Transverse colon (tissue), 4 donors: ENCODE data around the gene RGS9BP. TPM values are rescaled to one million over a fixed set of nuclear protein-coding genes. Genes with fewer than 3 reads are reported as not detected.

Experiments
- DNase-seq: peaks from one replicate; pipeline ENCODE4 v3.0.0-alpha.2; 2019
- H3K27ac ChIP-seq, 4 donors: fragments of 200-600 bp; sonication (generic); 2 replicates each; pipeline ENCODE4 v1.5.1; 2016 to 2018; ENCODE audit warnings: inconsistent platforms in 4 of 4
- H3K27me3 ChIP-seq: fragments of 200-600 bp; sonication (generic); 2 replicates; pipeline ENCODE4 v1.5.1; 2017; ENCODE audit warnings: inconsistent platforms
- H3K36me3 ChIP-seq, 4 donors: fragments of 200-600 bp; sonication (generic); 2 replicates each; pipeline ENCODE4 v1.5.1; 2017 to 2019; ENCODE audit warnings: inconsistent platforms in 4 of 4
- H3K4me1 ChIP-seq, 4 donors: fragments of 200-600 bp; sonication (generic); 2 replicates each; pipeline ENCODE4 v1.5.1; 2017 to 2020; ENCODE audit warnings: inconsistent platforms in 4 of 4
- H3K4me3 ChIP-seq, 4 donors: fragments of 200-600 bp; sonication (generic); 1 replicate in 1 of 4; 2 replicates in 3 of 4; pipeline versions ENCODE4 v1.5.1 to v1.6.1; 2017 to 2019; ENCODE audit warnings: inconsistent platforms in 4 of 4
- H3K9me3 ChIP-seq, 2 donors: fragments of 200-600 bp; sonication (generic); 2 replicates each; pipeline ENCODE4 v1.5.1; 2017 to 2019; ENCODE audit warnings: inconsistent platforms in 2 of 2
- EP300 ChIP-seq: sonication (generic); formaldehyde crosslinking; IDR thresholded peaks from one replicate; pipeline ENCODE4 v1.6.1; 2017; ENCODE audit warnings: antibody characterized with exemption, low read depth
- POLR2A ChIP-seq: fragments of 450-650 bp; IDR thresholded peaks from one replicate; pipeline ENCODE4 v1.6.1; 2016; ENCODE audit warnings: antibody characterized with exemption, mild to moderate bottlenecking, moderate library complexity
- POLR2AphosphoS5 ChIP-seq, 3 donors: sonication (generic); formaldehyde crosslinking; IDR thresholded peaks; one replicate each; pipeline ENCODE4 v1.6.1; 2016; ENCODE audit warnings: antibody characterized with exemption in 3 of 3
- WGBS, 2 donors: methylation state at CpG; one replicate each; pipeline ENCODE4 v1.1.5; 2018; ENCODE audit warnings: low coverage in 1 of 2; 5-methylcytosine and 5-hydroxymethylcytosine counted together
- in situ Hi-C, 4 donors: fragments of 200-750 bp; cut with MboI; loops; one replicate each; pipeline versions ENCODE4 v1.15.0 to v1.15.1; 2017; ENCODE audit warnings: low sequenced_read_pairs in 3 of 4, low pct_ligation_motif_present in 1 of 4, low pct_unique_long_range_greater_than_20kb in 1 of 4
- intact Hi-C: fragments of 100-400 bp; cut with DNase I; formaldehyde crosslinking; loops from one replicate; pipeline ENCODE4 v1.15.1; 2023; ENCODE audit warnings: low total_unique reads
- small RNA-seq, 4 donors: library from RNA; depleted of rRNA; stranded (forward); fragments of <200 nt; gene quantifications; one replicate each; pipeline ENCODE3, GENCODE V24; 2016
- total RNA-seq, 4 donors: library from RNA; depleted of rRNA; stranded (reverse); fragments of >200 nt; gene quantifications; one replicate each; pipeline ENCODE4 v1.1.0, GENCODE V29; 2016
- TF ChIP-seq, protein P1 (sequence below), 5 experiments: fragments of 200-600 bp in 3 of 5; fragments of 450-650 bp in 2 of 5; sonication (generic) in 3 of 5; IDR thresholded peaks; 1 replicate in 2 of 5; 2 replicates in 3 of 5; pipeline ENCODE4 v1.5.1; 2016 to 2017; ENCODE audit warnings: antibody characterized with exemption in 5 of 5, inconsistent platforms in 3 of 5, mild to moderate bottlenecking in 2 of 5, moderate library complexity in 1 of 5

The RGS9BP gene
- total RNA-seq, 4 donors from 2014 or later, result 0.14 to 0.60 (median 0.16) TPM; not detected in 1

DNA sequence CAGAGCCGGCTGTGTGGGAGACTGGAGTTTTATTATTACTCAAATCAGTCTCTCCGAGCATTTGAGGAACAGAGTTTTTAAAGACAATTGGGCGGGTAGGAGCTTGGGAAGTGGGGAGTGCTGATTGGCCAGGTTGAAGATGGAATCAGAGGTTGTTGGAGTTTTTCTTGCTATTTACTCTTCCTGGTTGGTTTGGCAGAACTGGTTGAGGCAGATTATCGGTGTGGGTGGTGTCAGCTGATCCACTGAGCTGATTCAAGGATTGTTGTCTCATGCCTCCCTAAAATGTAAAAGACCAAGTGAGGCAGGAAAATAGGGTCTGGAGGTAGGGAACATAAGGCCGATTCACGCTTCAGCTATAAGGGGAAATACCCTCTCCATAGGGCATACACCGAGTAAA is 42.6 kb downstream of the RGS9BP start:
- H3K27me3 ChIP-seq, result no peaks in the 10 kb centered on the region
- intact Hi-C loops, result no loop called here
- 88 to 92% methylated on average over 3 to 7 of the region's 7 CpGs for WGBS, 2 donors
- H3K4me1 ChIP-seq, result no peaks in the 10 kb centered on the region
- TF ChIP-seq, protein P1, sequence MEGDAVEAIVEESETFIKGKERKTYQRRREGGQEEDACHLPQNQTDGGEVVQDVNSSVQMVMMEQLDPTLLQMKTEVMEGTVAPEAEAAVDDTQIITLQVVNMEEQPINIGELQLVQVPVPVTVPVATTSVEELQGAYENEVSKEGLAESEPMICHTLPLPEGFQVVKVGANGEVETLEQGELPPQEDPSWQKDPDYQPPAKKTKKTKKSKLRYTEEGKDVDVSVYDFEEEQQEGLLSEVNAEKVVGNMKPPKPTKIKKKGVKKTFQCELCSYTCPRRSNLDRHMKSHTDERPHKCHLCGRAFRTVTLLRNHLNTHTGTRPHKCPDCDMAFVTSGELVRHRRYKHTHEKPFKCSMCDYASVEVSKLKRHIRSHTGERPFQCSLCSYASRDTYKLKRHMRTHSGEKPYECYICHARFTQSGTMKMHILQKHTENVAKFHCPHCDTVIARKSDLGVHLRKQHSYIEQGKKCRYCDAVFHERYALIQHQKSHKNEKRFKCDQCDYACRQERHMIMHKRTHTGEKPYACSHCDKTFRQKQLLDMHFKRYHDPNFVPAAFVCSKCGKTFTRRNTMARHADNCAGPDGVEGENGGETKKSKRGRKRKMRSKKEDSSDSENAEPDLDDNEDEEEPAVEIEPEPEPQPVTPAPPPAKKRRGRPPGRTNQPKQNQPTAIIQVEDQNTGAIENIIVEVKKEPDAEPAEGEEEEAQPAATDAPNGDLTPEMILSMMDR (IDR thresholded peaks at IDR 0.05), result no peak
- TF ChIP-seq POLR2AphosphoS5 (IDR thresholded peaks at IDR 0.05) (no peak), POLR2A (no peak)
- peaks cover 0 to 4% (median 0%) of the 10 kb centered on the region in 4 donors for H3K36me3 ChIP-seq
- H3K4me3 ChIP-seq, result no peak overlapping the region
- no peak overlapping the region for H3K27ac ChIP-seq
- in situ Hi-C loops, result no loop called here
- no peaks in the 10 kb centered on the region for H3K9me3 ChIP-seq
- DNase-seq, result no peak

DNA sequence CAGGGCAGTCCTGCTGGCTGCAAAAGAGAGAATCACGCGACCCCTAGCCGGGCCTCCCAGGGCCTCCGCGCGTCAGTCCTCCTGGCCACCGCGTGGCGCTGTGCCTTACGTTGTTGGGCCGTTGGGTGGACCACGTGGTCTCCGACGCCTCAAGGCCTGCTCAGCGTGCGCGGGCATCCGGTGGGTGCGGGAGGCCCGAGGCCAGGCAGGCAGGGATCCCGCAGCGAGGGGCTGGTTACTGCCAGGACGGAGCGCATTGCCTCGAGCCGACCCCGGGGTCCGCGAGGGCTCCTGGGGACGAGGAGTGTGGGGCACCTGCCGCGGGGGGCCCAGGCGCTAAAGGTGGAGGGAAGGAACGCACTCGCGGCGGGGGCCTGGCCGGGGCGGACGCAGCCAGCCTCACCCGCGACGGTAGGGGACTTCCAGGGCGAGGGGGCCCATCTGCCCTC is 44.0 kb downstream of the RGS9BP start, which contains the start of gene TDRD12:
Gene TDRD12 (plus strand): TSS at position 157 of the 449 bp plus-strand sequence. CDS start 306 bp downstream, outside the sequence.
- H3K27me3 ChIP-seq, result no peaks in the 10 kb centered on the region
- WGBS, 2 donors, result 95% methylated on average over 42 of the region's 44 CpGs; no CpG with 5 or more reads in 1 of the 2 donors
- H3K4me3 ChIP-seq, result no peak within 1 kb of the TSS
- TF ChIP-seq, protein P1 (IDR thresholded peaks at IDR 0.05), result no peak
- no peak for DNase-seq
- intact Hi-C loops (no loop called here), in situ Hi-C loops (no loop called here)
- no peaks in the 10 kb centered on the region for H3K9me3 ChIP-seq
- no peak within 1 kb of the TSS for H3K27ac ChIP-seq
- no peaks in the 10 kb centered on the region for H3K36me3 ChIP-seq
- H3K4me1 ChIP-seq, result no peaks in the 10 kb centered on the region

GRCh38 chr19:32720216-32720935 is 44.7 kb downstream of the RGS9BP start:
- H3K4me3 ChIP-seq, result no peak overlapping the region
- 96% methylated on average over 9 of the region's 22 CpGs; no CpG with 5 or more reads in 1 of the 2 donors for WGBS, 2 donors
- intact Hi-C loops, result no loop called here
- in situ Hi-C loops, result no loop called here
- DNase-seq, result no peak
- TF ChIP-seq, protein P1 (IDR thresholded peaks at IDR 0.05), result no peak
- TF ChIP-seq POLR2A (no peak), POLR2AphosphoS5 (IDR thresholded peaks at IDR 0.05) (no peak), EP300 (no peak)
- H3K27me3 ChIP-seq, result no peaks in the 10 kb centered on the region
- H3K27ac ChIP-seq, result no peak overlapping the region
- no peaks in the 10 kb centered on the region for H3K36me3 ChIP-seq
- H3K9me3 ChIP-seq, result no peaks in the 10 kb centered on the region
- no peaks in the 10 kb centered on the region for H3K4me1 ChIP-seq

- in situ Hi-C loops (no loop called here), intact Hi-C loops (no loop called here)
- H3K9me3 ChIP-seq, result no peaks in the 10 kb centered on the region
- H3K36me3 ChIP-seq, result no peaks in the 10 kb centered on the region
- no peaks in the 10 kb centered on the region for H3K4me1 ChIP-seq
- no peak overlapping the region for H3K27ac ChIP-seq
- H3K27me3 ChIP-seq, result no peaks in the 10 kb centered on the region
- H3K4me3 ChIP-seq, result no peak overlapping the region
- no peak for DNase-seq
- no peak for TF ChIP-seq POLR2AphosphoS5 (IDR thresholded peaks at IDR 0.05)
- TF ChIP-seq, protein P1 (IDR thresholded peaks at IDR 0.05), result no peak
- TF ChIP-seq POLR2A, result no peak
- TF ChIP-seq EP300, result no peak
- 95% methylated on average over 22 of the region's 22 CpGs; no CpG with 5 or more reads in 1 of the 2 donors for WGBS, 2 donors
These were observed 45.2 kb downstream of the RGS9BP start for GRCh38 chr19:32720936-32721250.

Small RNA genes within 50 kb of the gene (small RNA-seq; reads per million reads assigned to genes)
- 0 reads per million in 4 donors for gene RN7SL789P

Other genes starting within 250 kb of the RGS9BP start
- gene PDCD5, start 94.7 kb upstream of the RGS9BP start, total RNA-seq, result 100 to 1,000 TPM in 2 of 4 donors, 10 to 100 TPM in 2; 76.7 to 175 (median 106) TPM
- gene ANKRD27, start 668 bp upstream of the RGS9BP start, total RNA-seq, result 10 to 100 TPM; 14.7 to 44.3 (median 34.6) TPM
- 10 to 100 TPM in 3 of 4 donors, 1 to 10 TPM in 1; 4.2 to 15.2 (median 12.8) TPM for gene NUDT19, start 16.0 kb downstream of the RGS9BP start, total RNA-seq
- gene TDRD12, start 43.9 kb downstream of the RGS9BP start, total RNA-seq, result under 1 TPM in 1 of 4 donors, not detected in 3; 0.48 TPM
- 10 to 100 TPM in 1 of 4 donors, 1 to 10 TPM in 1, not detected in 2; 2.5 to 11.2 TPM for gene SLC7A9, start 193.9 kb downstream of the RGS9BP start, total RNA-seq